Smooth muscle cell (in vitro differentiated cells): ENCODE data around the gene CLEC4M. TPM values are rescaled to one million over a fixed set of nuclear protein-coding genes. Genes with fewer than 3 reads are reported as not detected.
A peak's percentile ranks its signal among the peaks of the same experiment; 100 is the strongest.
"Not testable (repeated sequence)": the region's sequence is repeated elsewhere in the genome, so short reads cannot be mapped to it uniquely, and the experiment has no call there.

Experiments used
- DNase-seq: peaks from one replicate; lab custom pipeline; 2025; ENCODE audit not compliant: unreplicated experiment; lab: John Stamatoyannopoulos, UW
- H2AFZ ChIP-seq: fragments of 200-600 bp; sonication (generic); 2 replicates; pipeline ENCODE4 v1.6.0; 2016; ENCODE audit warnings: antibody characterized with exemption, low read depth, mild to moderate bottlenecking
- H3F3A ChIP-seq: fragments of 200-600 bp; sonication (generic); 2 replicates; pipeline ENCODE4 v1.6.0; 2017; ENCODE audit warnings: antibody characterized with exemption, low read depth
- H3K27ac ChIP-seq: fragments of 200-600 bp; sonication (generic); 2 replicates; pipeline ENCODE4 v1.5.1; 2016; ENCODE audit warnings: low read depth, mild to moderate bottlenecking
- H3K27me3 ChIP-seq: fragments of 200-600 bp; sonication (generic); 2 replicates; pipeline ENCODE4 v1.6.1; 2016; ENCODE audit warnings: low read depth, mild to moderate bottlenecking
- H3K36me3 ChIP-seq: fragments of 200-600 bp; sonication (generic); 2 replicates; pipeline ENCODE4 v1.5.1; 2016; ENCODE audit warnings: low read depth
- H3K4me1 ChIP-seq: fragments of 200-600 bp; sonication (generic); 2 replicates; pipeline ENCODE4 v1.5.1; 2016; ENCODE audit warnings: low read depth
- H3K4me2 ChIP-seq: fragments of 200-600 bp; sonication (generic); 2 replicates; pipeline ENCODE4 v1.6.0; 2016; ENCODE audit warnings: mild to moderate bottlenecking
- H3K4me3 ChIP-seq: fragments of 200-600 bp; sonication (generic); 2 replicates; pipeline ENCODE4 v1.5.1; 2016; ENCODE audit warnings: mild to moderate bottlenecking
- H3K79me2 ChIP-seq: fragments of 200-600 bp; sonication (generic); 2 replicates; pipeline ENCODE4 v1.6.0; 2016; ENCODE audit warnings: low read depth, mild to moderate bottlenecking
- H3K9ac ChIP-seq: fragments of 200-600 bp; sonication (generic); 2 replicates; pipeline ENCODE4 v1.6.0; 2016; ENCODE audit warnings: low read depth
- H3K9me3 ChIP-seq: fragments of 200-600 bp; sonication (generic); replicated peaks from 2 replicates; pipeline ENCODE4 v1.5.1; 2016; ENCODE audit warnings: low read depth
- H4K20me1 ChIP-seq: fragments of 200-600 bp; sonication (generic); 2 replicates; pipeline ENCODE4 v1.6.0; 2016; ENCODE audit warnings: low read depth
- WGBS: methylation state at CpG from one replicate; pipeline ENCODE4 v1.1.7; 2016; ENCODE audit warnings: low lambda C conversion rate; 5-methylcytosine and 5-hydroxymethylcytosine counted together
- polyA plus RNA-seq: library from polyadenylated mRNA; unstranded; fragments of >200 nt; fragmentation: Nextera tagmentation; extraction: Ambion mirVana; gene quantifications from 2 replicates; pipeline ENCODE4 v1.2.1, GENCODE V29; 2016
- total RNA-seq: library from RNA; depleted of rRNA; stranded (reverse); fragments of >200 nt; gene quantifications from 2 replicates; pipeline ENCODE4 v1.2.3, GENCODE V29; 2014
- TF ChIP-seq, protein P1 (sequence below): fragments of 200-600 bp; sonication (generic); IDR thresholded peaks from 2 replicates; pipeline ENCODE4 v1.5.1; 2017; ENCODE audit warnings: borderline replicate concordance, mild to moderate bottlenecking, antibody characterized with exemption; ENCODE audit not compliant: insufficient read depth, poor library complexity, severe bottlenecking

The CLEC4M gene
- total and polyA plus RNA-seq, 2 experiments from 2014 or later = not detected

GRCh38 chr19:7788933-7789323 lies 25.9 kb downstream of the CLEC4M start:
- Histone ChIP-seq H3K36me3 (no peaks in the 10 kb centered on the region), H3K9me3 (no peaks in the 10 kb centered on the region), H3K4me3 (no peak overlapping the region), H2AFZ (no peak overlapping the region), H3K9ac (no peak overlapping the region), H3F3A (peaks cover 3% of the 10 kb centered on the region), H3K27ac (no peak overlapping the region), H3K79me2 (no peaks in the 10 kb centered on the region), H3K27me3 (peaks cover 27% of the 10 kb centered on the region), H4K20me1 (no peaks in the 10 kb centered on the region), H3K4me2 (peak overlapping the region; percentile 71), H3K4me1 (no peaks in the 10 kb centered on the region)
- TF ChIP-seq, protein P1, sequence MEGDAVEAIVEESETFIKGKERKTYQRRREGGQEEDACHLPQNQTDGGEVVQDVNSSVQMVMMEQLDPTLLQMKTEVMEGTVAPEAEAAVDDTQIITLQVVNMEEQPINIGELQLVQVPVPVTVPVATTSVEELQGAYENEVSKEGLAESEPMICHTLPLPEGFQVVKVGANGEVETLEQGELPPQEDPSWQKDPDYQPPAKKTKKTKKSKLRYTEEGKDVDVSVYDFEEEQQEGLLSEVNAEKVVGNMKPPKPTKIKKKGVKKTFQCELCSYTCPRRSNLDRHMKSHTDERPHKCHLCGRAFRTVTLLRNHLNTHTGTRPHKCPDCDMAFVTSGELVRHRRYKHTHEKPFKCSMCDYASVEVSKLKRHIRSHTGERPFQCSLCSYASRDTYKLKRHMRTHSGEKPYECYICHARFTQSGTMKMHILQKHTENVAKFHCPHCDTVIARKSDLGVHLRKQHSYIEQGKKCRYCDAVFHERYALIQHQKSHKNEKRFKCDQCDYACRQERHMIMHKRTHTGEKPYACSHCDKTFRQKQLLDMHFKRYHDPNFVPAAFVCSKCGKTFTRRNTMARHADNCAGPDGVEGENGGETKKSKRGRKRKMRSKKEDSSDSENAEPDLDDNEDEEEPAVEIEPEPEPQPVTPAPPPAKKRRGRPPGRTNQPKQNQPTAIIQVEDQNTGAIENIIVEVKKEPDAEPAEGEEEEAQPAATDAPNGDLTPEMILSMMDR = no peak
- DNase-seq = no peak
- WGBS = 8% methylated on average over 16 of the region's 23 CpGs

- WGBS = 20% methylated on average over 23 of the region's 31 CpGs
- H3K27ac ChIP-seq = no peak overlapping the region
- no peak for DNase-seq
Observed at GRCh38 chr19:7789447-7789846, 26.4 kb downstream of the CLEC4M start.

GRCh38 chr19:7790416-7790815 lies 27.4 kb downstream of the CLEC4M start:
- no peaks in the 10 kb centered on the region for H3K9me3 ChIP-seq
- H3K4me1 ChIP-seq = no peaks in the 10 kb centered on the region
- H3K4me3 ChIP-seq = no peak overlapping the region
- no peaks in the 10 kb centered on the region for H4K20me1 ChIP-seq
- H3F3A ChIP-seq = no peaks in the 10 kb centered on the region
- H3K4me2 ChIP-seq = no peak overlapping the region
- no peak overlapping the region for H3K9ac ChIP-seq
- TF ChIP-seq, protein P1 = no peak
- no peak overlapping the region for H2AFZ ChIP-seq
- no peaks in the 10 kb centered on the region for H3K79me2 ChIP-seq
- DNase-seq = no peak
- H3K27ac ChIP-seq = no peak overlapping the region
- H3K27me3 ChIP-seq = peaks cover 27% of the 10 kb centered on the region
- H3K36me3 ChIP-seq = no peaks in the 10 kb centered on the region
- WGBS = 94% methylated on average over 13 of the region's 14 CpGs

More at GRCh38 chr19:7789447-7789846, 26.4 kb downstream of the CLEC4M start:
- Histone ChIP-seq H3K9ac (no peak overlapping the region), H3K4me2 (no peak overlapping the region), H3K9me3 (no peaks in the 10 kb centered on the region), H3K4me3 (no peak overlapping the region), H3K27me3 (peaks cover 27% of the 10 kb centered on the region), H3K79me2 (no peaks in the 10 kb centered on the region), H3K36me3 (no peaks in the 10 kb centered on the region), H4K20me1 (no peaks in the 10 kb centered on the region), H3K4me1 (no peaks in the 10 kb centered on the region), H3F3A (peaks cover under 1% of the 10 kb centered on the region), H2AFZ (no peak overlapping the region)
- TF ChIP-seq, protein P1 = no peak

DNA sequence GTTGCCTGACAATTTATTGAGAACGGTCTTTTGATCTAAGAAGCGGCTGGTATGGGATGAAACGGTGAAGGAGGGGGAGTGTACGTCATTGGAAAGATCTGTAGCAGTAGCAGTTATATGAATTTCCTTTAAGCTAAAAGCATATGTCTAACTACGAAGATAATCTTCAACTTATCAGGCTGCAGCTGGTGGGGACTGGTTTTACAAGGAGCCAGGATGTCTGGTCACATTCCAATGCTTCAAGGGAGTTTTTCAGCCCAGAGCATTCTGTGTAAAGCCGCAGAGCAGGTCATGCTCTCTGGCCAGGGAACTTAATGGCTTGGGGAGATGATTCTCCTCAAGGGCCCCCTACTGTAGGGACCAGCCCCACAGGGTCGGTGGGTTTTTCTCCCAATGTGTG lies 29.2 kb downstream of the CLEC4M start:
- TF ChIP-seq, protein P1 = no peak
- H3K27me3 ChIP-seq = peaks cover 25% of the 10 kb centered on the region
- H3K36me3 ChIP-seq = no peaks in the 10 kb centered on the region
- no peaks in the 10 kb centered on the region for H3K9me3 ChIP-seq
- no peaks in the 10 kb centered on the region for H3K79me2 ChIP-seq
- H4K20me1 ChIP-seq = no peaks in the 10 kb centered on the region
- H3F3A ChIP-seq = no peaks in the 10 kb centered on the region
- no peaks in the 10 kb centered on the region for H3K4me1 ChIP-seq
- no peak overlapping the region for H3K4me3 ChIP-seq
- H2AFZ ChIP-seq = no peak overlapping the region
- WGBS = 0% methylated on average over 7 of the region's 7 CpGs
- no peak overlapping the region for H3K27ac ChIP-seq
- no peak for DNase-seq
- H3K4me2 ChIP-seq = no peak overlapping the region
- no peak overlapping the region for H3K9ac ChIP-seq

DNA sequence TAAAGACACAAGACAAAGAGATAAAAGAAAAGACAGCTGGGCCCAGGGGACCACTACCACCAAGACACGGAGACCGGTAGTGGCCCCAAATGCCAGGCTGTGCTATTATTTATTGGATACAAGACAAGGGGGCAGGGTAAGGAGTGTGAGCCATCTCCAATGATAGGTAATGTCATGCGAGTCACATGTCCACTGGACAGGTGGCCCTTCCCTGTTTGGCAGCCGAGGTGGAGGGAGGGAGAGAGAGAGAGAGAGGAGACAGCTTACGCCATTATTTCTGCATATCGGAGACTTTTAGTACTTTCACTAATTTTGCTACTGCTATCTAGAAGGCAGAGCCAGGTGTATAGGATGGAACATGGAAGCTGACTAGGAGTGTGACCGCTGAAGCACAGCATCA lies 29.7 kb downstream of the CLEC4M start:
- WGBS = 72% methylated on average over 7 of the region's 7 CpGs
- H3K27ac ChIP-seq, H3K4me1 ChIP-seq, H4K20me1 ChIP-seq, H3K36me3 ChIP-seq, H3F3A ChIP-seq, H3K4me2 ChIP-seq, H3K9ac ChIP-seq, H3K9me3 ChIP-seq, DNase-seq, H3K79me2 ChIP-seq, H2AFZ ChIP-seq, H3K4me3 ChIP-seq: not testable (repeated sequence)
- peaks cover 21% of the 10 kb centered on the region for H3K27me3 ChIP-seq
